ENCODE data around the gene SFT2D3. TPM values are rescaled to one million over a fixed set of nuclear protein-coding genes. Genes with fewer than 3 reads are reported as not detected.

Gene SFT2D3
- total and polyA plus RNA-seq, 4 experiments from 2014 or later = 1.5 to 15.4 (median 7.9) TPM

DNA sequence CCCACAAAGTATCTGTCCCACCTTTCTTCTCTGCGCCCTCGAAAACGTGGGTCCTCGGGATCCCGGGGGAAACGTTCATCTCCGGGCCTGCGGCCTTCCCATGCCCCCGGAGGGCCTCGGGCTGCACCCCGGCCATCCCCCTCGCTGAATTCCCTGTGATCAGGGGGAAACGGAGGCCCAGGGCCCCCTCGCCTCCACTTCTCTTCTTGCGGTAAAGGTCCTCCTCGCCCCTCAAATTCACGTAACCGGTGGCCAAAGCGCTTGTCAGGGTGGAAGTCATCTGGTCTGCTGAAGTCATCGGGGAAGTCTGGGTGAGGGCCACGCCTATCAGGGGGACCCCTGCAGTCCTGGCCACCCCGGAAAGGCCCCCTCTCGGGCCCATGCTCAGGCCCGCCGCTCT lies 12.3 kb downstream of the SFT2D3 start:
- ChIA-PET CTCF (ENCODE audit: partially characterized antibody) (interaction anchor here (1.2 to 1.8 kb wide), 2 partner anchors 11 to 122 kb away, joined by 4 to 5 read pairs; no protein-coding TSS in a partner anchor), POLR2A (ENCODE audit: partially characterized antibody) (interaction anchor here (1.2 kb wide), 1 partner anchor 12 kb away, joined by 3 read pairs; the partner anchor contains the start of gene SFT2D3)
- Mint-ChIP-seq H3K4me1 (peaks cover 0 to 3% (median 0%) of the 10 kb centered on the region in 4 donors), H3K27me3 (no peaks in the 10 kb centered on the region), H3K9me3 (peaks cover 0 to 2% (median 0%) of the 10 kb centered on the region in 8 donors), H3K36me3 (peaks cover 30 to 39% of the 10 kb centered on the region in 2 donors), H3K4me3 (no peak overlapping the region), H3K27ac (peak overlapping the region in 1 of 7 donors; percentile 32)
- DNase-seq = no peak
- no peak overlapping the region for H3K4me3 ChIP-seq (ENCODE audit: low read length in 2 of 2)
- no peaks in the 10 kb centered on the region for H3K27me3 ChIP-seq (ENCODE audit: insufficient read depth, low read length)
- H3K36me3 ChIP-seq (ENCODE audit: insufficient read depth, low read length) = peaks cover 32% of the 10 kb centered on the region
- H3K4me1 ChIP-seq (ENCODE audit: insufficient read depth, low read length) = no peaks in the 10 kb centered on the region
- H3K27ac ChIP-seq (ENCODE audit: low read depth, low read length) = no peak overlapping the region
- intact Hi-C loops (cut with micrococcal nuclease) = no loop called here
- H3K9me3 ChIP-seq (ENCODE audit: control insufficient read depth in 1 of 2, low read length in 2 of 2) = no peaks in the 10 kb centered on the region

DNA sequence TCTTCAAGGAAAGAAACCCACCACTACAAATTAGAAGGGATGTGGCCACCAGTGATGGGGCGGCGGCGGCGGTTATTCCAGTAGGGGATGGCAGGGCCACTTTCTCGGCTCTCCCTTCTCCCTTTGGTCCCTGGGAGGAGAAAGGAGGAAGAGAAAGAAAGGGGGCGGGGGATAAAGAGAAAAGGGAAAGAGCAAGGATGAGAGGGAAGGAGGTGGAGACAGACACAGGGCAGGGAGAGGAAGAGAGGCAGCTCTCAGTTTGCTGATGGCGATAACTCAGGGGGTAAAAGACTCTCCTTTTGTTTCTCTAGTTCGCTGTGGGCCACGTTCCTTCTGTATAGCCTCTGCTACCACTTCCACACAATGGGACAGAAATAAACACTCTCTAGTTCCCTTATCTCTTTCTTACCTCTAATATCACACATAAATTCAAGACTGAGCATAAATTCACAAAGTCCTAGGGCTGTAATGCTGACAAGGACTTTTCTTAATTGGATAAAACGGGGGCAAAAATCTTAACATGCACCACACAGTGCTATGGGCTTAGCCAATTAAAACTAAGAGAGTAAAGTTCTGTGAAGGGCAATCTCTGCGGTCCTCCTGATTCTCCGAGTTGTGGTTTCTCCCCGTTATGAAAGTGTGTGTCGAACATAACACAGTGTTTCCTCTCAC lies 14.6 kb downstream of the SFT2D3 start:
- H3K27me3 ChIP-seq (ENCODE audit: insufficient read depth, low read length) = no peaks in the 10 kb centered on the region
- no peak overlapping the region for H3K27ac ChIP-seq (ENCODE audit: low read depth, low read length)
- Mint-ChIP-seq H3K4me1 (peaks cover 0 to 3% (median 0%) of the 10 kb centered on the region in 4 donors), H3K27me3 (no peaks in the 10 kb centered on the region), H3K27ac (peak overlapping the region in 3 of 7 donors; percentile 60 to 87 (median 84)), H3K4me3 (peak overlapping the region in 1 of 8 donors; percentile 48), H3K36me3 (peaks cover 31 to 41% of the 10 kb centered on the region in 2 donors), H3K9me3 (peaks cover 0 to 2% (median 0%) of the 10 kb centered on the region in 8 donors)
- DNase-seq = no peak
- intact Hi-C loops (cut with micrococcal nuclease) = no loop called here
- POLR2A ChIA-PET (ENCODE audit: partially characterized antibody) = interaction anchor here (1.9 kb wide), 1 partner anchor 14 kb away, joined by 7 read pairs; the partner anchor contains the start of gene SFT2D3
- CTCF ChIA-PET (ENCODE audit: partially characterized antibody) = interaction anchor here (1.4 kb wide), 1 partner anchor 8 kb away, joined by 4 read pairs; no protein-coding TSS in a partner anchor
- no peak overlapping the region for H3K4me3 ChIP-seq (ENCODE audit: low read length in 2 of 2)
- peaks cover 44% of the 10 kb centered on the region for H3K36me3 ChIP-seq (ENCODE audit: insufficient read depth, low read length)
- no peaks in the 10 kb centered on the region for H3K4me1 ChIP-seq (ENCODE audit: insufficient read depth, low read length)
- no peaks in the 10 kb centered on the region for H3K9me3 ChIP-seq (ENCODE audit: control insufficient read depth in 1 of 2, low read length in 2 of 2)

DNA sequence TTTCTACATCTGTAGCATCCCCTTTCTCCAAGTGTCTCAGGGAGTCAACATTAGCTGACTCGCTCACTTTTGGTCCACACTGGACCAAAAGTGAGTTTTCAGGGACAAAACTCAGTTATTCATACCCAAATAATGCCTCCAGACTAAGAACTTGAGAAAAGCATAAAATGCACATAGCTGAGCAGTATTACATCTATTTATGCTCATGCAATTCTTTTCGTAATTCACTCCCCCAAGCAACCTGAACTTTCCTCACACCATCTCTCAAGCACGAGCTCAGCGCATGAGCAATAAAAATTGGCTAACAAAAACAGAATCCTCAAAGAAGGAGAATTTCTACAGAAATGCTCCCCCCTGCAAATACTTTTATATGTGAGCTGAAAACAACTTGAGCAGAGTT lies 17.0 kb downstream of the SFT2D3 start:
- H3K4me3 ChIP-seq (ENCODE audit: low read length in 2 of 2) = no peak overlapping the region
- H3K27ac Mint-ChIP-seq = no peak overlapping the region
- no peaks in the 10 kb centered on the region for H3K27me3 ChIP-seq (ENCODE audit: insufficient read depth, low read length)
- intact Hi-C loops (cut with micrococcal nuclease) = no loop called here
- ChIA-PET CTCF (ENCODE audit: partially characterized antibody) (no interaction called here), POLR2A (ENCODE audit: partially characterized antibody) (interaction anchor here (1.5 kb wide), 1 partner anchor 16 kb away, joined by 5 read pairs; the partner anchor contains the start of gene SFT2D3)
- H3K9me3 ChIP-seq (ENCODE audit: control insufficient read depth in 1 of 2, low read length in 2 of 2) = no peaks in the 10 kb centered on the region
- peaks cover 0 to 3% (median 0%) of the 10 kb centered on the region in 4 donors for H3K4me1 Mint-ChIP-seq
- peaks cover 61% of the 10 kb centered on the region for H3K36me3 ChIP-seq (ENCODE audit: insufficient read depth, low read length)
- no peaks in the 10 kb centered on the region for H3K27me3 Mint-ChIP-seq
- peaks cover 40 to 52% of the 10 kb centered on the region in 2 donors for H3K36me3 Mint-ChIP-seq
- H3K4me1 ChIP-seq (ENCODE audit: insufficient read depth, low read length) = no peaks in the 10 kb centered on the region
- H3K27ac ChIP-seq (ENCODE audit: low read depth, low read length) = no peak overlapping the region
- H3K9me3 Mint-ChIP-seq = peaks cover 0 to 2% (median 0%) of the 10 kb centered on the region in 8 donors
- no peak overlapping the region for H3K4me3 Mint-ChIP-seq
- DNase-seq = no peak

DNA sequence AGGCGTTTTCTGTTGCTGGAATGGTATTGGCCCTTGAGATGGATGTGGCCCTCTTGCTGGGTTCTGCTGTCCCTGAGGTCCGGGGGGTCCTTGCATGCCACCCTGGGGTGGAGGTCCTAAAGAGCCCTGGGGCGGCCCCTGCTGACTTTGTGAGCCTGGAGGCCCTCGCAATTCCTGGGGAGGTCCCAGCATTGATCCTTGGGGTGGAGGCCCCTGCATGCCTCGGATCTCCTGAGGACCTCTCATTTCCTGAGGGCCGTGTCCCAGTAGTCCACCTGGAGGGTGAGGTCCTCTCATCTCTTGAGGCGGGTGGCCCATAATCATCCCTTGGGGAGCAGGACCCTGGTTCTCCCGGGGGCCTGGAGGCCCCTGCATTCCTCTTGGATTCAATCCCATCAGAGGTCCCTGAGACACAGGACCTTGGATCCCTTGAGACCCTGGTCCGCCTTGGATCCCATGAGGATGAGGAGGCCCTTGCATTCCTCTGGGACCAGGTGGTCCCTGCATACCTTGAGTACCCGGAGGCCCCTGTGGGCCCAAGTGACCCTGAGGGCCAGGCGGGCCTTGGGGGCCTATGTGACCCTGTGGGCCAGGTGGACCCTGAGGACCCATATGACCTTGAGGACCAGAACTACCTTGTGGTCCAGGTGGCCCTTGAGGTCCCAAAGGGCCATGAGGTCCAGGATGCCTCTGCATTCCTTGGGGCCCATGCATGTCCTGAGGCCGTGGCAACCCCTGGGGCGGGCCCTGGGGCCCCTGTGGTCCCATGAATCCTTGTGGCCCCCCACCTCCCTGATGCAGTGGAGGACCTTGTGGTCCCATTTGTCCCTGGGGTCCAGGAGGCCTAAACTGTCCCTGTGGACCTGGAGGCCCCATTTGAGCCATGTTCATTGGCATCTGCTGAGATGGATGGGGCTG lies 18.3 kb downstream of the SFT2D3 start:
- Histone ChIP-seq H3K4me1 (ENCODE audit: insufficient read depth, low read length) (no peaks in the 10 kb centered on the region), H3K9me3 (ENCODE audit: control insufficient read depth in 1 of 2, low read length in 2 of 2) (no peaks in the 10 kb centered on the region), H3K4me3 (ENCODE audit: low read length in 2 of 2) (no peak overlapping the region), H3K27me3 (ENCODE audit: insufficient read depth, low read length) (no peaks in the 10 kb centered on the region), H3K27ac (ENCODE audit: low read depth, low read length) (no peak overlapping the region), H3K36me3 (ENCODE audit: insufficient read depth, low read length) (peaks cover 59% of the 10 kb centered on the region)
- Mint-ChIP-seq H3K9me3 (peaks cover 0 to 5% (median 0%) of the 10 kb centered on the region in 8 donors), H3K27me3 (no peaks in the 10 kb centered on the region), H3K4me1 (peaks cover 0 to 3% (median 0%) of the 10 kb centered on the region in 4 donors), H3K4me3 (no peak overlapping the region), H3K27ac (peak overlapping the region in 1 of 7 donors; percentile 23), H3K36me3 (peaks cover 45 to 54% of the 10 kb centered on the region in 2 donors)
- no peak for DNase-seq
- intact Hi-C loops (cut with micrococcal nuclease) = no loop called here
- ChIA-PET POLR2A (ENCODE audit: partially characterized antibody) (interaction anchor here (1.5 kb wide), 1 partner anchor 18 kb away, joined by 5 read pairs; the partner anchor contains the start of gene SFT2D3), CTCF (ENCODE audit: partially characterized antibody) (no interaction called here)

- peaks cover 48 to 62% of the 10 kb centered on the region in 2 donors for H3K36me3 Mint-ChIP-seq
- H3K9me3 Mint-ChIP-seq = peaks cover 0 to 5% (median 0%) of the 10 kb centered on the region in 8 donors
- peaks cover 50% of the 10 kb centered on the region for H3K36me3 ChIP-seq (ENCODE audit: insufficient read depth, low read length)
- no peaks in the 10 kb centered on the region for H3K27me3 ChIP-seq (ENCODE audit: insufficient read depth, low read length)
- H3K27ac Mint-ChIP-seq = peak overlapping the region in 2 of 7 donors; percentile 0 to 53
- H3K4me3 ChIP-seq (ENCODE audit: low read length in 2 of 2) = no peak overlapping the region
- ChIA-PET CTCF (ENCODE audit: partially characterized antibody) (no interaction called here), POLR2A (ENCODE audit: partially characterized antibody) (interaction anchor here (0.6 kb wide), 1 partner anchor 53 kb away, joined by 3 read pairs; no protein-coding TSS in a partner anchor)
- H3K4me3 Mint-ChIP-seq = no peak overlapping the region
- no peak overlapping the region for H3K27ac ChIP-seq (ENCODE audit: low read depth, low read length)
- no peaks in the 10 kb centered on the region for H3K9me3 ChIP-seq (ENCODE audit: control insufficient read depth in 1 of 2, low read length in 2 of 2)
- intact Hi-C loops (cut with micrococcal nuclease) = no loop called here
- H3K27me3 Mint-ChIP-seq = no peaks in the 10 kb centered on the region
- DNase-seq = no peak
- H3K4me1 Mint-ChIP-seq = peaks cover 0 to 1% (median 0%) of the 10 kb centered on the region in 4 donors
- H3K4me1 ChIP-seq (ENCODE audit: insufficient read depth, low read length) = no peaks in the 10 kb centered on the region
These were observed 20.1 kb downstream of the SFT2D3 start for GRCh38 chr2:127721311-127721977.

- peaks cover 0 to 3% (median 0%) of the 10 kb centered on the region in 4 donors for H3K4me1 Mint-ChIP-seq
- no peak overlapping the region for H3K27ac ChIP-seq (ENCODE audit: low read depth, low read length)
- no peaks in the 10 kb centered on the region for H3K27me3 Mint-ChIP-seq
- no peak overlapping the region for H3K4me3 ChIP-seq (ENCODE audit: low read length in 2 of 2)
- H3K27ac Mint-ChIP-seq = peak overlapping the region in 2 of 7 donors; percentile 0 to 53
- no peaks in the 10 kb centered on the region for H3K9me3 ChIP-seq (ENCODE audit: control insufficient read depth in 1 of 2, low read length in 2 of 2)
- H3K4me3 Mint-ChIP-seq = no peak overlapping the region
- peaks cover 45% of the 10 kb centered on the region for H3K36me3 ChIP-seq (ENCODE audit: insufficient read depth, low read length)
- ChIA-PET POLR2A (ENCODE audit: partially characterized antibody) (no interaction called here), CTCF (ENCODE audit: partially characterized antibody) (no interaction called here)
- H3K27me3 ChIP-seq (ENCODE audit: insufficient read depth, low read length) = no peaks in the 10 kb centered on the region
- intact Hi-C loops (cut with micrococcal nuclease) = no loop called here
- H3K36me3 Mint-ChIP-seq = peaks cover 45 to 62% of the 10 kb centered on the region in 2 donors
- DNase-seq = no peak
- no peaks in the 10 kb centered on the region for H3K4me1 ChIP-seq (ENCODE audit: insufficient read depth, low read length)
- H3K9me3 Mint-ChIP-seq = peaks cover 0 to 5% (median 0%) of the 10 kb centered on the region in 8 donors
These were observed 20.7 kb downstream of the SFT2D3 start for GRCh38 chr2:127721978-127722355.

Data from CD4-positive, alpha-beta memory T cell (primary cell).